Activated CD4-positive, alpha-beta T cell treated with anti-CD3 and anti-CD28 coated beads, Interleukin-2, Interleukin-4, amounts not matched to agents 100 ng/mL and 50 ng/mL, durations not matched to agents 16 hours and 8 hours (primary cell): ENCODE measurements around the gene HS2ST1.
A peak's percentile ranks its signal among the peaks of the same experiment; 100 is the strongest.
"Not testable (repeated sequence)": the region's sequence is repeated elsewhere in the genome, so short reads cannot be mapped to it uniquely, and the experiment has no call there.

Source experiments
- DNase-seq: peaks from one replicate; pipeline ENCODE4 v3.0.0-alpha.2; 2020; ENCODE audit warnings: low spot score

The HS2ST1 gene

DNA sequence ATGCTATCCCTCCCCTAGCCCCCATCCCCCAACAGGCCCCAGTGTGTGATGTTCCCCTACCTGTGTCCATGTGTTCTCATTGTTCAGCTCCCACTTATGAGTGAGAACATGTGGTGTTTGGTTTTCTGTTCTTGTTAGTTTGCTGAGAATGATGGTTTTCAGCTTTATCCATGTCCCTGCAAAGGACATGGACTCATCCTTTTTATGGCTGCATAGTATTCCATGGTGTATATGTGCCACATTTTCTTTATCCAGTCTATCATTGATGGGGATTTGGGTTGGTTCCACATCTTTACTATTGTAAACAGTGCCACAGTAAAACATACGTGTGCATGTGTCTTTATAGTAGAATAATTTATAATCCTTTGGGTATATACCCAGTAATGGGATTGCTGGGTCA, 152.3 kb downstream of the HS2ST1 start:
- not testable (repeated sequence) for DNase-seq

DNA sequence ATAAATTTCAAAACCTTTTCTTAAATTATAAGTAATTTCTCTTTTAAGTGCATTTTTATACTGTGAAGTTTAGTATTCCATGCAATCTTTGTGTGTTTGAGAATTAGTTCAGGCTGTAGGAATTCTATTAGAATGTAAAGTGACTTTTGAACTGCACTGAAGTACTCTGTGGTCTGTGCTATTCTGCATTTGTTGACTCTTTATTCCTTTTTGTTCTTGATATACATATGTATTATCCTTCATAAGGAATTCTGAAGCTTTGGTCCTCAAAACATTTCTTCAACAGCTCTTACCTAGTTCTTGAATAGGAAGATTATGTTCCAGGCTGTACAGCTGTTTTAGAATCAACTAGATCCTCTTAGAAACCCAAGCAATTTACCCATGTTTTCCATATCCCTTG, 158.0 kb downstream of the HS2ST1 start:
- DNase-seq, result no peak

- DNase-seq, result no peak
Observed at GRCh38 chr1:87072904-87073303, 158.5 kb downstream of the HS2ST1 start.

- DNase-seq, result no peak
Observed at GRCh38 chr1:87074001-87074795, 159.8 kb downstream of the HS2ST1 start.

DNA sequence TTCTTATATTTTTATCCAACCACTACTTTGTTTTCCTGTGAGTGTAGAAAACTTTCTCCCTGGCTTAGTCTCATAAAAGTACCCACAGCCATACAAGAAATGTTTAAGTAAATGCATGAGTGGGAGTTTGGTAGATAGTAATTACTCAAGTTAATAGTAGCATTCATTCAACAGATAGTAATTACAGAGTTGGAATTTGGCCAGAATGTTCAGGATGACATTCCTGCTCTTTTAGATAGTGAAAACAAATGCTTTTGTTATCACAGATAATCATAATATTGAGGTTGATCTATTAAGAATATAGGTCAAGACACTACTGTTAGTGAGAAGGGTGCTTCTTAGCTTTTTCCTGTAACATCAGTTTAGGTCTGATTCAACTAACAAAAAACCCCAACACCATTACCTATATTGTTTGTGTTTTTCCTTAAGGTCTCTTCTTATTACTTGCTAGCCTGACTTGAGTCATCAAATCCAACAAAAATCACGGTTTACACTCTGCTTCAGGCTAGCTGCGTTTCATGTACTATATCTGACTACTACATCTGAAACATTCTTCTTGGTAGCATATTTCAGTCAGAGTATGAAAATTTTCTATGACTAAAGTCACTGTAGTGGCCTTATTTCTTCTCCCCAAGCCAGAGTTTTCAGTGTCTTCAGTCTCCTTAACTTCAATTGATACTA, 163.7 kb downstream of the HS2ST1 start:
- peak; percentile 53 for DNase-seq

DNA sequence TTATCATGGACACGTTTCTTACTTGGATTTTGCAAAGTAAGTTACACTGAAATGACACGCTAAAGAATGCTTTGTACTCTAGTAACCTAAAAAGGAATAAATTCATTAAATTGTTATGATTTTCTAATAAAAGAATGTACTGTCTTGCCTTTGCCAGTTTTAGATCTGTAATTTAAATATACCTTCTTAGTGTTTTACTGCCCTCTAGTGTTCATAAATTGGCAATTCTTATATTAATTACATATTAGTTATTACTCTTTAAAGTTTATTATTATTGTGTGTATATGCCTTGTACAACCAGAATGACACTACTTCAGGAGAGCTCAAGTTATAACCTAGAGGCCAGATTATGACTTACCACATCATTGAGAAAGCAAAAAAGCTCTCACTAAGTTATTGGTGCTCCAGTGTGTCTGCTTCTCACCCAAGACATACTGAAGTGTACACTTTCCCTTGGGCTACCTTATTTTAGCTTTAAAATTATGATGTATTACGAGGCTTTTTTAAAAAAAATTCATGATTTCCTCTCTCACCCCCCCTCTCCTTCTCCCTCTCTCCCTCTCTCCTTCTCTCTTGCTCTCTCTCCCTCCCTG, 169.9 kb downstream of the HS2ST1 start:
- DNase-seq, result peak; percentile 27

GRCh38 chr1:87086120-87086519, 171.7 kb downstream of the HS2ST1 start:
- no peak for DNase-seq

DNA sequence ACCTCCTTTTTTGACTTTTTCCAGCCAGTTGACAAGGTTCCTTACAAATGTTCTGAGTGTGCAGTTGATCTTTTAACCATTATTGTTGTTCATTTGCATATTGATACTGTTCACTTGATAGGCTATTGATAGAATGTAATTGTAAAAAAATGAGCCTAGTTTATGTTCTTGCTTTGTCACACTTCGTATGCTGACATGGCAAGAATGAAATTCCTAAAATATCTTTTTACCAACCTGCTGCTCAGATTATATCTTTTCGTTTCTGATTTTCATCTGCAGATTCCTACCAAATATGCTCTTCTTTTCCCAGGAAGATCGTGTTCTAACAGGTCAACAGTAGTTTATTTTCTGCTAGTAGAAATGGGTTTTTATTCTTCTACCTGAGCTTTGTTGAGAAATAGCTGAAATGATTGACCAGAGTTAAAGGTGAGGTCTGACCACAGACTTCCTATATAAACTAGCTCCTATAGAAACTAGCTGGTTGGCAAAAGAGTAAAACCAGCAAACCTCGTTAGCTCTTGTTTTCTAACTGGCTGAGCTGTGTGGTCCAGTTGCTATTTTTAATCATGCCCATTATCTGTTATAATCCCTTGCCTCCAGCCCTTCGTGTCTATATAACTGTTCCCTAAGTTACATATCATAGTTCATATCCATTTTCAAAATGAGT, 174.8 kb downstream of the HS2ST1 start:
- no peak for DNase-seq

DNA sequence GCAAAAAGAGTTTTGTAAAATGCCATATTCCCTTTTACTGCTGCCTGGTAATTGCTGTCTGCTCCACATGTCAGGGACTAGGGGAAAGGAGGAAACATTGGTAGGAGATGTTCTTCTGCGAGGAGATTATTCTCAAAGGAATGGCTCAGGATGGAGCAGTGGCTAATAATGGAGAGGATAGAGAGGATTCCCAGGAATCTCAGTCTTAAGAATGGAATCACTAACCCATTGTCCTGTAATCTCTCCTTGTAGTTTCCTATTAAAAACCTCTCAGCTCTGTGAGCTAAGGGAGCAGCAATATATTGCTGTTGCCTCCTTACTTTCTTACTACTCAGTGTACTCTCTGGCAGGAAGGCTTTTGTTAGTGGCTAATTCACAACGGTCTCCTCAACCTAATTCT, 175.4 kb downstream of the HS2ST1 start:
- no peak for DNase-seq

DNA sequence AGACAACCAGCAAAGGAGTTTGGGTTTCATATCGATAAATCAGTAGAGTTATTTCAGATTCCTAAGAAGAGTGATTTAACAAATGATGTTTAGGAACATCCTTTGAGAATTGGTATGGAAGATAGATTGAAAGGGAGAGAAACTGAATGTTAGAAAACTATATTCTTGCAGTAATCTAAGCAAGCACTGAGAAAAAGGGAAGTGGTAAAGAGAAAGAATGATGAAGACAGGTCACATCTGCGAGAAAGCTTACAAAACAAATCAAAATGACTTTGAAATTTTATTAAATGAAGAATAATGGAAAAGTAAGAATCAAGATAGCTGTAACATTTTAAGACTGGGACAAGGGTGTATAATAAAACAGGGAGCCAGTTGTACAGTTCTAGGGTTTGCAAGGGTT, 177.0 kb downstream of the HS2ST1 start:
- no peak for DNase-seq

- no peak for DNase-seq
Observed at GRCh38 chr1:87092846-87093245, 178.4 kb downstream of the HS2ST1 start.

DNA sequence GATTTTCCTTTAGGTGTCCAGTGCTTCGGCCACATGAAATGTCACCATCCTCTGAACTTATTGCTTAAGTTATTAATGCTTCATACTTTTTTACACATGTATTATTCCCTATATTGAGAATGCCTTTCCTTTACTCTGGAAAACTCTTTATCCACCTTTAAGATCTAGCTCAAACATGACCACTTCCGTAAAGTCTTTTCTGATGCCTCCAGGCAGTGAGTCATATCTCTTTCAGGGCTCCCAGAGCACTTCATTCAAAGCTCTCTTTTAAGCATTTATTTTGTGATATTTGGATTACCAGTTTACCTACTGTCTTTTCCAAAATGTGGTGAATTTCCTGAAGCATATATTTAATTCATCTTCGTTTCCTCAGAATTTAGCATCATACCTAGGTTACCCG, 178.9 kb downstream of the HS2ST1 start:
- no peak for DNase-seq

DNA sequence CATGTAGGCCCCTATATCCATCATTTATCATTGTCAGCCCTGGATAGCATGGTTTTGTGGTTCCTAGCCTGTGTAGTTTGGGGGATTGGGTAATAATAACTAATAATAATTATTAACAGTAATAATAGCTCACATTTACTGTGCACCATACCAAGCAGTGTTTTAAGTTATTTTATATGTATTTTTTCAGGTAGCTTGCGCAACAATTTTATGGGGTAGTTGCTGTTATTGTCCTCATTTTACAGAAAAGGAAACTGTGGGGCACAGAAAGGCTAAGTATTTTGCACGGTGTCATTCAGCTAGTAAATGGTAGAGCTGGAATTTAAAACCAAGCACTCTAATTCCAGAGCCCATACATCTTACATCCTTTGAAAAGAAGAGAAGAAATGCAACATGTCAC, 179.8 kb downstream of the HS2ST1 start:
- DNase-seq, result no peak

DNA sequence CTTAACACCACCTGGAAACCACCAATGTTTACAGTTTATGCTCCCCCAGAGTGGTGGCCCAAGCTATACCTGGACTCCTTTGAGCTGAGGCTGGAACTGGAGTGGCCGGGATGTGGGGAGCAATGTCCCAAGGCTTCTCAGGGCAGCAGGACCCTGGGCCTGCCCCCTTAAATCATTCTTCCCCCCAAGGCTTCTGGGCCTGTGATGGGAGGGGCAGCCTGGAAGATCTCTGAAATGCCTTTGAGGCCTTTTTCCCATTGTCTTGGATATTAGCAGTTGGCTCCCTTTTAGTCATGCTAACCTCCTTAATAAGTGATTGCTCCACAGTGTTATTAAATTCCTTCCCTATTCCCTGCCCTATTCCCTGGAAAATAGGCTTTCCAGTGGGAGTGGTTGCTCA, 185.8 kb downstream of the HS2ST1 start:
- DNase-seq, result no peak

DNA sequence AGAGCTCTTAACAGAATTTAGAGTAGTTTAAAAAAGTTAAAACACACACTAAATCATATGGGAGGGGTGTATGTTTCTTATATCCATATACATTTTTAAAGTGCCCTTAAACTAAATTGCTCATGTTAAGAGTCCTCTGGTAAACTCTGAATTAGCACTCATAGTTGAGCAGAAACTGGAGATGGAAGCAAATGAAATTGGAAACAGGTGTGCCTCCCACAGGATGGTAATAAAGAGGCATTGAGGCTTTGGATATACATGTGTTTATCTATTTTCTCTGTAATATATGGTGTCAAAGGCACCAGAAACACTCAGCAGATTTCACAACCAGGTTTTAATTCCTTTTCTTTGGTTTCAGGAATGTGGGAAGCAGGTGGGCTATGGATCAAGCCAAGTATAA, 188.6 kb downstream of the HS2ST1 start:
- DNase-seq, result no peak

- DNase-seq, result no peak
Observed at GRCh38 chr1:87104140-87104539, 189.7 kb downstream of the HS2ST1 start.

GRCh38 chr1:87104945-87105344, 190.5 kb downstream of the HS2ST1 start:
- DNase-seq, result no peak

GRCh38 chr1:87106144-87106543, 191.7 kb downstream of the HS2ST1 start:
- no peak for DNase-seq

GRCh38 chr1:87106867-87107266, 192.4 kb downstream of the HS2ST1 start:
- DNase-seq, result no peak

DNA sequence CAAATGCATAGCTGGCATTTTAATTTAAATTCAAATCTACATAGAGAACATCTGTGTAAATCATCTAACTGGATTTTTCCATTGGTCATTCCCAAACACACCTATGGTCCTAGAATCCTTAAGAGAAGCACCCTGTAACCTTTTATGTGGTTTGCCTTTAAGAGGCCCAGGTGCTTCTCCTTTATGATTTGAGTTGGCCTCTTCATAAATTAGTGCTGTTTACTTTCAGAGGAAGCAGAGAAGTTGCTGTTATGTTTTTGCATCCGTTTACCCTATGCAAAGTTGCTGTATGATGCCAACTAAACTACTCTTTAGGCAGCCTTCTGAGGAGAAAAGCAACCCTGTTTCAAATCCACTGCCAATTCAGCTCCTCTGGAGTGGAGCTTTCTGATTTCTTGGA, 193.8 kb downstream of the HS2ST1 start:
- DNase-seq, result no peak

DNA sequence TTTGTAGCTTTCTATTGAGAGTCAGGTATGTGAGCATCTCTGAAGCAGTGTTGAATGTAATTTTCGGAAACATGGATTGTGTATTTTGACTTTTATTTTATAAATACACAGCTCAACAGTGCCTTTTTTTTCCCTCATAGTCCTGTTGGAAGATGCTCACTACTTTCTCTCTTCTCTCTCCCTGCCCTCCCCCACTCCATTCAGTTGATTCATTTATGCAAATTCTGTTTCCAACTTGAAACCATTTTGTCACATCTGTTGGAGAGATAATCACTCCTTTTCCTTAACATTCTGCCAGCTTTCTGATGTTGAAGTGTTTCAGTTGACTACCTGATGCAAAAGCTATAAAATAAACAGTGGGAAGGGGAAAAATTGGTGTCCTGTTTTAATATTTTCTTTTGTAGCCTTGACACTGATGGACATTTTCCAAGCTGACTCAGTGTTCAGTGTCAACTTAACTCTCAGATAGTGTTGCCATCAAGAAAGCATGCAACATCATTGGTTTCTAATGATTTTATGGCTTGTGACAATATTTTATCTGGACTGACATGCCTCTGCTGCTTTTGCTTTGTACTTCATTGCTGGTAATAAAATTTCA, 194.5 kb downstream of the HS2ST1 start:
- no peak for DNase-seq

DNA sequence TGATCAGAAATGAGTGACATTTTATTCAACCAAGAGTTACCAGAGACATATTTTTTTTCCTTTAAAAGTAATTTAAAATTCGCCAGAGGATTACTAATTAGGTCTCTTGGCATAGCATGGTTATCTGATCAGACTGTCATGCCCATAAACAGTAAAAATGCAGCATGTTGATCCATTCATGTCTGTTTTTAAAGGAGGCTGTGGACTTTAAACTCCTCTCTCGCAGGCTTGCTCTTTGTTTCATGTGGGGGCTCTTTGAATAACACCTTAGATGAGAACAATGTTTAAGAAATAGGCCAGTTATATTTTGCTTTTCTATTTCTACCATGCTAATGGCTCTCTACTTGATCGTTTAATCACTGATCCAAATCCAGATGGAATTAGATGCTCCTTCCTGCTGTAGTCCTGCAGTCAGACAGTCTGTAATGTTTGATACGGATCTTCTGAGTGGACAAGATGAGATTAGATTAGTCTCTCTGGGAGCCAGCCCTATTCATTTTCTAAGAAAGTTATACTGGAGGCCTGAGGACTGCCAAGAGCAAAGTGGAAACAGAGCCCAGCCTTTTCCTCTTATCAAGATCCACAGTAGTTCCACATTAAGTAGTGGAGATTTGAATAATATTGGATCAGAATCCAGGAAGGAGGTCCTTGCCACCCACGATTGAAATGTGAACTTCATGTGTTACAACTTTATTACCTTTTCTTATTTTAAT, 197.4 kb downstream of the HS2ST1 start:
- no peak for DNase-seq
